ENCODE results near the gene LRTM2.
"Not testable (repeated sequence)": the region's sequence is repeated elsewhere in the genome, so short reads cannot be mapped to it uniquely, and the experiment has no call there.

Gene LRTM2

DNA sequence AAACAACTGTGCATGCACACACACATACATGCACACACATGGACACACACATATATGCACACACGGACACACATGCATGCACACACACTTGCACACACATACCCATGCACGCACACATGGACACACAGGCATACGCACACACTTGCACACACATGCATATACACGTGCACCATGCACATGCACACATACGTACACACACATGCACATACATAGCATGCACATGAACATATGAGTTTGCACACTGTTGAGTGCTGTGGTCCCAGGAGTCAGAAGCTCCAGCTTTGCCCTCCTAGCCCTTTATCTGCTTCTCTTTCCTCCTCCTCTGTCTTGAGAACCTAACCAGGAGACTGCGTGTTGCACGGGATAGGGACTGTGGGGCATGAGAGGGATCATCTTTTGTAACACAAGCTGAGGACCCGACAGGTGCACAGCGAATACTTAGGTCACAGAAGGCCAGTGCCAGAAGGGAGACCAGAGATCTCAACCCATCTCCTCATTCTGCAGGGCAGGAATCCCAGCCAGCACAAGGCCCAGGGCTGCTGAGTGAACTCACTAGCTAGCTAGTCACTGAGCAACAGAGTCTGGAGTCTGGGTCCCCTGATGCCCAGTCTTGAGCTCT, 3.5 kb upstream of the LRTM2 start:
- Histone ChIP-seq H3K27me3 (replicated peaks; ENCODE audit: control insufficient read depth, insufficient read depth, low read length) (peaks cover 6% of the 10 kb centered on the region; the same call in 1 of the 2 replicates), H3K4me3 (replicated peaks; ENCODE audit: low read depth, low read length) (no peak overlapping the region), H3K36me3 (ENCODE audit: control insufficient read depth, insufficient read depth, low read length) (no peaks in the 10 kb centered on the region)
- TF ChIP-seq, protein P1, sequence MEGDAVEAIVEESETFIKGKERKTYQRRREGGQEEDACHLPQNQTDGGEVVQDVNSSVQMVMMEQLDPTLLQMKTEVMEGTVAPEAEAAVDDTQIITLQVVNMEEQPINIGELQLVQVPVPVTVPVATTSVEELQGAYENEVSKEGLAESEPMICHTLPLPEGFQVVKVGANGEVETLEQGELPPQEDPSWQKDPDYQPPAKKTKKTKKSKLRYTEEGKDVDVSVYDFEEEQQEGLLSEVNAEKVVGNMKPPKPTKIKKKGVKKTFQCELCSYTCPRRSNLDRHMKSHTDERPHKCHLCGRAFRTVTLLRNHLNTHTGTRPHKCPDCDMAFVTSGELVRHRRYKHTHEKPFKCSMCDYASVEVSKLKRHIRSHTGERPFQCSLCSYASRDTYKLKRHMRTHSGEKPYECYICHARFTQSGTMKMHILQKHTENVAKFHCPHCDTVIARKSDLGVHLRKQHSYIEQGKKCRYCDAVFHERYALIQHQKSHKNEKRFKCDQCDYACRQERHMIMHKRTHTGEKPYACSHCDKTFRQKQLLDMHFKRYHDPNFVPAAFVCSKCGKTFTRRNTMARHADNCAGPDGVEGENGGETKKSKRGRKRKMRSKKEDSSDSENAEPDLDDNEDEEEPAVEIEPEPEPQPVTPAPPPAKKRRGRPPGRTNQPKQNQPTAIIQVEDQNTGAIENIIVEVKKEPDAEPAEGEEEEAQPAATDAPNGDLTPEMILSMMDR (IDR thresholded peaks at IDR 0.05; ENCODE audit: insufficient read depth, low read length, poor library complexity, severe bottlenecking), result no peak
- no peak for DNase-seq (ENCODE audit: extremely low read depth, insufficient read length)

GRCh38 chr12:1817928-1818327, 2.4 kb upstream of the LRTM2 start:
- not testable (repeated sequence) for H3K36me3 ChIP-seq (ENCODE audit: control insufficient read depth, insufficient read depth, low read length); H3K27me3 ChIP-seq (replicated peaks; ENCODE audit: control insufficient read depth, insufficient read depth, low read length); DNase-seq (ENCODE audit: extremely low read depth, insufficient read length); H3K4me3 ChIP-seq (replicated peaks; ENCODE audit: low read depth, low read length)

DNA sequence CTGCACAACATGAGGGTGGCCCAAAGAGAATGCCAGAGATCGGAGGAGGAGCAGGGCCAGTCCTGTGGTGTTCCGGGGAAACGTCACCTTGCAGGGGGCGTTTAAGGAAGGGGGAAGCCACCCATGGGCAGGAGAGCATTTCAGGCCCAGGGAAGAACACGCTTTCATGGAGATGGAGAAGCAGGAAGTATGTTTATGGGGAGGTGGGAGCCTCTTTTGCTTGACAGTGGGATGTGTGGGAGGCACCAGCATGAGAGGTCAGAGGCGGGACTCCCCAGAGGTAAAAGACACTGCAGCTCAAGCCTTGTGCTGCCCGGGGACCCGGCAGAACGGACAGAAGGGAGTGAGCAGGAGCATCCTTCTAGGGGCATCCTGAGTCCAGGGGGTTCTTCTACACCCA, 1.3 kb upstream of the LRTM2 start:
- TF ChIP-seq, protein P1 (IDR thresholded peaks at IDR 0.05; ENCODE audit: insufficient read depth, low read length, poor library complexity, severe bottlenecking), result no peak
- H3K4me3 ChIP-seq (replicated peaks; ENCODE audit: low read depth, low read length), result no peak overlapping the region
- DNase-seq (ENCODE audit: extremely low read depth, insufficient read length), result no peak
- no peaks in the 10 kb centered on the region for H3K36me3 ChIP-seq (ENCODE audit: control insufficient read depth, insufficient read depth, low read length)
- peaks cover 9% of the 10 kb centered on the region; the same call in 1 of the 2 replicates for H3K27me3 ChIP-seq (replicated peaks; ENCODE audit: control insufficient read depth, insufficient read depth, low read length)

- Histone ChIP-seq H3K4me3 (replicated peaks; ENCODE audit: low read depth, low read length) (no peak overlapping the region), H3K27me3 (replicated peaks; ENCODE audit: control insufficient read depth, insufficient read depth, low read length) (peaks cover 9% of the 10 kb centered on the region; the same call in 1 of the 2 replicates), H3K36me3 (ENCODE audit: control insufficient read depth, insufficient read depth, low read length) (no peaks in the 10 kb centered on the region)
- DNase-seq (ENCODE audit: extremely low read depth, insufficient read length), result no peak
- TF ChIP-seq, protein P1 (IDR thresholded peaks at IDR 0.05; ENCODE audit: insufficient read depth, low read length, poor library complexity, severe bottlenecking), result no peak
Observed at GRCh38 chr12:1819571-1819970, 794 bp upstream of the LRTM2 start.

DNA sequence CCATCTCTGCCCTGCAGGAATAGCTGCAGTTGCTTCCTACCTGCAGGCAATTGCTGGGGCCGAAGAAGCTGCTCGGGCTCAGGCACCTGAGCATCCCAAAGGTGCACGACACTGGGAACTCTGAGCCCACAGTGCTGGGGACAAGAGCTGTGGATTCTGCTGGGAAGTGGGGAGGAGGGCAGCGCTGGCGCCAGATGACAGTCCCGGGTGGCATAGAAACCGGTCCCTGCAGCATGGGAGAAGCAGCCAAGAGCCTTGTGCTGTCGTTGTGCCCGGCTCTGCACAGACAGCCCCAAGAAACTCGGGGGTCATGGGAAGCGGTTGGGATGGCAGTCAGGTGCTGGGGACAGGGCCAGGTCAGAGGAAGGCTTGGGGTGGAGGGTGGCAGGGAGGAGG, 529 bp downstream of the LRTM2 start:
- Histone ChIP-seq H3K36me3 (ENCODE audit: control insufficient read depth, insufficient read depth, low read length) (no peaks in the 10 kb centered on the region), H3K27me3 (replicated peaks; ENCODE audit: control insufficient read depth, insufficient read depth, low read length) (peaks cover 9% of the 10 kb centered on the region; the same call in 1 of the 2 replicates), H3K4me3 (replicated peaks; ENCODE audit: low read depth, low read length) (no peak overlapping the region)
- no peak for DNase-seq (ENCODE audit: extremely low read depth, insufficient read length)
- TF ChIP-seq, protein P1 (IDR thresholded peaks at IDR 0.05; ENCODE audit: insufficient read depth, low read length, poor library complexity, severe bottlenecking), result no peak

DNA sequence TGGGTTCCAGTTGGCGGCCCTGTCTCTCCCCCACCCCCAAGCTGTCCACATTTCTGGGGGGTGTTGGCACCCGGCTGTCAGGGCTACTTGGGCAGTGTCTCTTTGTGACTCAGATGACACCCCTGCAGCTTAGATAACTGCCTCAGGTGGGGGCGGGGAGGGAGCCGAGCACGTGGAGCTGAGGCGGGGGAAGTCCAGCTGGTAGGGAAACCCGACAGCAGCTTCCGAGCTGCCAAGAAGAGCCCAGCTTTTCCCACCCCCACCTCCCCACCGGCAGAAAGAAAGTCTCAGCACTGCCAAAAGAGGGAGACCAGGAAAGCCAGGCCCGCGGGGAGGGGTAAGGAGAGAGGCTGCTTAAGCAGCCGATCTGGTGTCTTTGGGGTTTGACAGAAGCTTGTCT, 1.4 kb downstream of the LRTM2 start:
- Histone ChIP-seq H3K4me3 (replicated peaks; ENCODE audit: low read depth, low read length) (no peak overlapping the region), H3K36me3 (ENCODE audit: control insufficient read depth, insufficient read depth, low read length) (no peaks in the 10 kb centered on the region), H3K27me3 (replicated peaks; ENCODE audit: control insufficient read depth, insufficient read depth, low read length) (peaks cover 9% of the 10 kb centered on the region; the same call in 1 of the 2 replicates)
- TF ChIP-seq, protein P1 (IDR thresholded peaks at IDR 0.05; ENCODE audit: insufficient read depth, low read length, poor library complexity, severe bottlenecking), result no peak
- no peak for DNase-seq (ENCODE audit: extremely low read depth, insufficient read length)
